ENCODE results near the gene SRD5A2.
"Not testable (repeated sequence)": the region's sequence is repeated elsewhere in the genome, so short reads cannot be mapped to it uniquely, and the experiment has no call there.

SRD5A2 gene

GRCh38 chr2:31531101-31531500 lies 49.6 kb downstream of the SRD5A2 start:
- DNase-seq: no peak

- DNase-seq: no peak
These were observed 51.5 kb downstream of the SRD5A2 start for GRCh38 chr2:31529256-31529655.

- no peak for DNase-seq
These were observed 51.9 kb downstream of the SRD5A2 start for GRCh38 chr2:31528823-31529222.

GRCh38 chr2:31526946-31527732 lies 53.6 kb downstream of the SRD5A2 start:
- DNase-seq: no peak

GRCh38 chr2:31525876-31526275 lies 54.9 kb downstream of the SRD5A2 start:
- DNase-seq: no peak

- no peak for DNase-seq
These were observed 56.1 kb downstream of the SRD5A2 start for GRCh38 chr2:31524592-31524991.

GRCh38 chr2:31523871-31524492 lies 56.8 kb downstream of the SRD5A2 start:
- peak in 4 of 5 donors; percentile 16 to 45 (median 22) for DNase-seq

GRCh38 chr2:31522786-31523185 lies 58.0 kb downstream of the SRD5A2 start:
- no peak for DNase-seq

GRCh38 chr2:31517442-31518203 lies 63.1 kb downstream of the SRD5A2 start:
- DNase-seq: no peak

- no peak for DNase-seq
These were observed 65.2 kb downstream of the SRD5A2 start for GRCh38 chr2:31515586-31515985.

- no peak for DNase-seq
These were observed 67.2 kb downstream of the SRD5A2 start for GRCh38 chr2:31513553-31513952.

- no peak for DNase-seq
These were observed 69.4 kb downstream of the SRD5A2 start for GRCh38 chr2:31511376-31511775.

- no peak for DNase-seq
These were observed 75.6 kb downstream of the SRD5A2 start for GRCh38 chr2:31505111-31505510.

GRCh38 chr2:31504311-31504710 lies 76.4 kb downstream of the SRD5A2 start:
- DNase-seq: no peak

- DNase-seq: not testable (repeated sequence)
These were observed 84.3 kb downstream of the SRD5A2 start for GRCh38 chr2:31496451-31496874.

- DNase-seq: not testable (repeated sequence)
These were observed 91.4 kb downstream of the SRD5A2 start for GRCh38 chr2:31489339-31489738.

GRCh38 chr2:31483246-31483645 lies 97.5 kb downstream of the SRD5A2 start:
- no peak for DNase-seq

GRCh38 chr2:31476511-31477180 lies 104.1 kb downstream of the SRD5A2 start:
- no peak for DNase-seq

- DNase-seq: no peak
These were observed 105.0 kb downstream of the SRD5A2 start for GRCh38 chr2:31475692-31476091.

GRCh38 chr2:31474296-31474695 lies 106.4 kb downstream of the SRD5A2 start:
- DNase-seq: no peak
